Keratinocyte (primary cell): ENCODE data around the gene SAMD14. TPM values are rescaled to one million over a fixed set of nuclear protein-coding genes. Genes with fewer than 3 reads are reported as not detected.

ENCODE experiments used
- DNase-seq: peaks from one replicate; pipeline ENCODE4 v3.0.0-alpha.2; 2011; ENCODE audit warnings: low read depth, missing footprints, low spot score
- FAIRE-seq: peaks from 2 replicates; lab custom pipeline; 2011; peaks lifted over from hg19 to GRCh38; lab: Jason Lieb, UNC
- H2AFZ ChIP-seq: 2 replicates; pipeline ENCODE4 v1.6.0; 2012; ENCODE audit warnings: low read length, control low read depth, inconsistent platforms; ENCODE audit not compliant: control insufficient read depth
- H3K27ac ChIP-seq: 2 replicates; pipeline ENCODE4 v1.5.1; 2011; ENCODE audit warnings: low read length; ENCODE audit not compliant: control insufficient read depth, insufficient read depth
- H3K27me3 ChIP-seq: 3 replicates; pipeline ENCODE4 v1.6.0; 2011; ENCODE audit warnings: low read length; ENCODE audit not compliant: control insufficient read depth, insufficient read depth; ENCODE audit errors: extremely low read depth
- H3K36me3 ChIP-seq, 2 experiments: 2 replicates in 1 of 2; 3 replicates in 1 of 2; pipeline ENCODE4 v1.5.1; 2011; ENCODE audit warnings: low read length in 2 of 2, mild to moderate bottlenecking in 1 of 2; ENCODE audit not compliant: control insufficient read depth in 2 of 2, insufficient read depth in 2 of 2; ENCODE audit errors: extremely low read depth in 1 of 2
- H3K4me1 ChIP-seq: 3 replicates; pipeline ENCODE4 v1.5.1; 2011; ENCODE audit warnings: low read length; ENCODE audit not compliant: control insufficient read depth, insufficient read depth; ENCODE audit errors: extremely low read depth
- H3K4me2 ChIP-seq: 3 replicates; pipeline ENCODE4 v1.6.0; 2011; ENCODE audit warnings: low read depth, low read length; ENCODE audit not compliant: control insufficient read depth, insufficient read depth; ENCODE audit errors: extremely low read depth
- H3K4me3 ChIP-seq, 3 experiments: fragments of 200-600 bp in 1 of 3; sonication (generic) in 1 of 3; 2 replicates in 2 of 3; 3 replicates in 1 of 3; pipeline ENCODE4 v1.5.1; 2011 to 2016; ENCODE audit warnings: low read length in 3 of 3, mild to moderate bottlenecking in 3 of 3, control low read depth in 2 of 3, inconsistent platforms in 1 of 3, low read depth in 1 of 3, mixed read lengths in 1 of 3, mixed run types in 1 of 3, moderate library complexity in 1 of 3; ENCODE audit not compliant: control insufficient read depth in 2 of 3, insufficient read depth in 2 of 3; ENCODE audit errors: extremely low read depth in 1 of 3
- H3K79me2 ChIP-seq: 2 replicates; pipeline ENCODE4 v1.6.0; 2012; ENCODE audit warnings: low read length; ENCODE audit not compliant: control insufficient read depth, insufficient read depth
- H3K9ac ChIP-seq: 3 replicates; pipeline ENCODE4 v1.6.0; 2011; ENCODE audit warnings: low read length; ENCODE audit not compliant: control insufficient read depth, insufficient read depth; ENCODE audit errors: extremely low read depth
- H3K9me1 ChIP-seq: 3 replicates; pipeline ENCODE4 v1.6.0; 2011; ENCODE audit warnings: low read length; ENCODE audit not compliant: control insufficient read depth, insufficient read depth; ENCODE audit errors: extremely low read depth
- H3K9me3 ChIP-seq: 2 replicates; pipeline ENCODE4 v1.5.1; 2012; ENCODE audit warnings: low read depth, low read length; ENCODE audit not compliant: control insufficient read depth
- H4K20me1 ChIP-seq: 3 replicates; pipeline ENCODE4 v1.6.0; 2011; ENCODE audit warnings: low read length; ENCODE audit not compliant: control insufficient read depth, insufficient read depth; ENCODE audit errors: extremely low read depth
- EZH2 ChIP-seq: IDR thresholded peaks from one replicate; pipeline ENCODE4 v1.6.1; 2012; ENCODE audit warnings: inconsistent platforms, mild to moderate bottlenecking, low read length, moderate library complexity
- dilution Hi-C: fragments of 300-500 bp; cut with MboI; formaldehyde crosslinking; loops from one replicate; pipeline ENCODE4 v1.7.0; 2020; ENCODE audit warnings: low sequenced_read_pairs; ENCODE audit not compliant: extremely low pct_ligation_motif_present
- polyA plus RNA-seq, 5 experiments: library from polyadenylated mRNA; depleted of rRNA in 3 of 5; stranded (reverse) in 3 of 5; stranded (forward) in 1 of 5; unstranded in 1 of 5; fragments of >200 nt; gene quantifications; 1 replicate in 1 of 5; 2 replicates in 3 of 5; 3 replicates in 1 of 5; pipeline versions ENCODE4 v1.2.1 to v1.2.3, GENCODE V29; 2011 to 2012; ENCODE audit warnings: missing spikeins in 2 of 5, low read depth in 1 of 5, low replicate concordance in 1 of 5
- TF ChIP-seq, protein P1 (sequence below), 3 experiments: IDR thresholded peaks in 1 of 3; conservative IDR thresholded peaks in 1 of 3; optimal IDR thresholded peaks in 1 of 3; 2 replicates in 2 of 3; 3 replicates in 1 of 3; pipeline versions ENCODE3 to v1.5.1; 2011; ENCODE audit warnings: low read length in 3 of 3, mild to moderate bottlenecking in 3 of 3, moderate library complexity in 2 of 3, control low read depth in 1 of 3, inconsistent platforms in 1 of 3; ENCODE audit not compliant: insufficient read depth in 2 of 3; ENCODE audit errors: extremely low read depth in 1 of 3

Gene SAMD14
- polyA plus RNA-seq, 1 donor (not counting 4 experiments of a cell fraction or from before 2014, with no cell fraction given) = not detected

- FAIRE-seq (peak; percentile 59), DNase-seq (no peak)
- peaks cover 27% of the 10 kb centered on the region for H3K27me3 ChIP-seq
- no peaks in the 10 kb centered on the region for H3K79me2 ChIP-seq
- no peak overlapping the region for H3K9ac ChIP-seq
- no peaks in the 10 kb centered on the region for H4K20me1 ChIP-seq
- no peak overlapping the region for H2AFZ ChIP-seq
- H3K9me3 ChIP-seq = no peaks in the 10 kb centered on the region
- dilution Hi-C loops = no loop called here
- peak overlapping the region; percentile 46 for H3K4me2 ChIP-seq
- H3K27ac ChIP-seq = no peak overlapping the region
- peaks cover 15% of the 10 kb centered on the region for H3K4me1 ChIP-seq
- H3K36me3 ChIP-seq = peaks cover 0 to 3% of the 10 kb centered on the region in 2 experiments
- no peak for TF ChIP-seq EZH2
- TF ChIP-seq, protein P1, sequence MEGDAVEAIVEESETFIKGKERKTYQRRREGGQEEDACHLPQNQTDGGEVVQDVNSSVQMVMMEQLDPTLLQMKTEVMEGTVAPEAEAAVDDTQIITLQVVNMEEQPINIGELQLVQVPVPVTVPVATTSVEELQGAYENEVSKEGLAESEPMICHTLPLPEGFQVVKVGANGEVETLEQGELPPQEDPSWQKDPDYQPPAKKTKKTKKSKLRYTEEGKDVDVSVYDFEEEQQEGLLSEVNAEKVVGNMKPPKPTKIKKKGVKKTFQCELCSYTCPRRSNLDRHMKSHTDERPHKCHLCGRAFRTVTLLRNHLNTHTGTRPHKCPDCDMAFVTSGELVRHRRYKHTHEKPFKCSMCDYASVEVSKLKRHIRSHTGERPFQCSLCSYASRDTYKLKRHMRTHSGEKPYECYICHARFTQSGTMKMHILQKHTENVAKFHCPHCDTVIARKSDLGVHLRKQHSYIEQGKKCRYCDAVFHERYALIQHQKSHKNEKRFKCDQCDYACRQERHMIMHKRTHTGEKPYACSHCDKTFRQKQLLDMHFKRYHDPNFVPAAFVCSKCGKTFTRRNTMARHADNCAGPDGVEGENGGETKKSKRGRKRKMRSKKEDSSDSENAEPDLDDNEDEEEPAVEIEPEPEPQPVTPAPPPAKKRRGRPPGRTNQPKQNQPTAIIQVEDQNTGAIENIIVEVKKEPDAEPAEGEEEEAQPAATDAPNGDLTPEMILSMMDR (optimal IDR thresholded peaks at IDR 0.05 in 1 of 3, IDR thresholded peaks at IDR 0.05 in 1 of 3, conservative IDR thresholded peaks at IDR 0.05 in 1 of 3; ENCODE audit: extremely low read depth in 1 of 3, insufficient read depth in 2 of 3, low read length in 3 of 3) = no peak
- H3K9me1 ChIP-seq = no peaks in the 10 kb centered on the region
- no peak overlapping the region for H3K4me3 ChIP-seq
Measured at GRCh38 chr17:50127697-50128361, 2.1 kb downstream of the SAMD14 start.

DNA sequence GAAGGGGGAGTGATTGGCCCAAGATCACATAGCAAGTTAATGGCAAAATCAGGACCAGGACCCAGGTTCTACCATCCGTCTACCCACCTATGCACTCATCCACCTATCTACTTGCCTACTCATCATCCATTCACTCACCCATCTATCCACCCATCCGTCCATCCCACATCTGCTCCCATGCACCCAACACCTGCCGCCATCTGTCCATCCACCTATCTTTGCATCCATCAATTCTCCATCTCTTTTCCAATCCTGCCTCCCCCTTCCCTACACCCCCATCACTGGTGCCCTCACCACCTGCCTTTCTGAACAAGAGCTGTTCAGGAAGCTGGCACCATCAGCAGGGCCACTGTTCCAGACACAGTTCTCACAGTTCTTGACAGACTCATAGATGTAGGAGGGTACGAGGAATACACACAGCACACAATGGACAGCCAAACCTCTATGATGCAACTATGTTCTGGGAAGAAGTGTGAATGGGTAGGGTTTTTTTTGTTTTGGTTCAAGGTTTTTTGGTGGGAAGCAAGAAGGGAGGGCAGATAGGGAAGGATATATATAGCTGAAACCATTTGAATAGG lies 4.5 kb downstream of the SAMD14 start:
- Histone ChIP-seq H3K4me2 (no peak overlapping the region), H3K9ac (no peak overlapping the region), H3K36me3 (no peaks in the 10 kb centered on the region), H3K27ac (no peak overlapping the region), H3K9me3 (no peaks in the 10 kb centered on the region), H3K27me3 (peaks cover 27% of the 10 kb centered on the region), H3K4me3 (no peak overlapping the region), H4K20me1 (no peaks in the 10 kb centered on the region), H3K4me1 (peaks cover 15% of the 10 kb centered on the region), H3K9me1 (no peaks in the 10 kb centered on the region), H3K79me2 (no peaks in the 10 kb centered on the region), H2AFZ (no peak overlapping the region)
- no peak for TF ChIP-seq EZH2
- TF ChIP-seq, protein P1 (optimal IDR thresholded peaks at IDR 0.05 in 1 of 3, IDR thresholded peaks at IDR 0.05 in 1 of 3, conservative IDR thresholded peaks at IDR 0.05 in 1 of 3; ENCODE audit: extremely low read depth in 1 of 3, insufficient read depth in 2 of 3, low read length in 3 of 3) = no peak
- DNase-seq (no peak), FAIRE-seq (no peak)
- dilution Hi-C loops = no loop called here
